ENCODE measurements around the gene GPX2.

GPX2 gene

GRCh38 chr14:64942531-64943111, at the start of gene GPX2:
Gene GPX2, minus strand, starts transcription at chr14:64942745. Its CDS starts 19 bp downstream, at chr14:64942726.
- DNase-seq (ENCODE audit: low read depth in 2 of 2) = no peak

DNA sequence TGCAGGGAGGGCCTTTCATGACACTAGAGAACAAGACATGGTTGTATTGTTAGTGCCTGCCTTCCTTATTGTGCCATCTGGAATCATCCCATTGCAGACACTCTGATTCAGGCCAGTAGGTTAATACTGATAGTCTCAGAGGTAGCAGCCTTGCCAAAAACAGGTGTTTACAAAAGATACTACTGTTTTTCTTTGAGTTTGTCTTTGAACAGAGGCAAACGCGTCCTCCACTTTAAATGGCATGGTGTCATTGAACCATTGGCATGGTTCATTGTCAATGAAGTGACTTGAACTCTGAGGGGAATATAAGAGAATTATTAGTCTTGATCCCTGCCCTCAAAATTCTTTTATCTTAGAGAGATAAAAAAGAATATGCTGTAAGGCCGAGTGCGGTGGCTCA, 48.4 kb upstream of the GPX2 start:
- DNase-seq (ENCODE audit: low read depth in 2 of 2) = no peak

- no peak for DNase-seq (ENCODE audit: low read depth in 2 of 2)
Measured at GRCh38 chr14:64990296-64990695, 47.8 kb upstream of the GPX2 start.

GRCh38 chr14:64987438-64987767, 44.9 kb upstream of the GPX2 start:
- DNase-seq (ENCODE audit: low read depth in 2 of 2) = no peak

- peak; percentile 74 to 78 for DNase-seq (ENCODE audit: low read depth in 2 of 2)
Measured at GRCh38 chr14:64986648-64987437, 44.3 kb upstream of the GPX2 start, which contains the start of gene FNTB. Gene FNTB, plus strand, starts transcription at chr14:64986895. Its CDS starts 59 bp downstream, at chr14:64986954.

- DNase-seq (ENCODE audit: low read depth in 2 of 2) = no peak
Measured at GRCh38 chr14:64983439-64984310, 41.1 kb upstream of the GPX2 start.

DNA sequence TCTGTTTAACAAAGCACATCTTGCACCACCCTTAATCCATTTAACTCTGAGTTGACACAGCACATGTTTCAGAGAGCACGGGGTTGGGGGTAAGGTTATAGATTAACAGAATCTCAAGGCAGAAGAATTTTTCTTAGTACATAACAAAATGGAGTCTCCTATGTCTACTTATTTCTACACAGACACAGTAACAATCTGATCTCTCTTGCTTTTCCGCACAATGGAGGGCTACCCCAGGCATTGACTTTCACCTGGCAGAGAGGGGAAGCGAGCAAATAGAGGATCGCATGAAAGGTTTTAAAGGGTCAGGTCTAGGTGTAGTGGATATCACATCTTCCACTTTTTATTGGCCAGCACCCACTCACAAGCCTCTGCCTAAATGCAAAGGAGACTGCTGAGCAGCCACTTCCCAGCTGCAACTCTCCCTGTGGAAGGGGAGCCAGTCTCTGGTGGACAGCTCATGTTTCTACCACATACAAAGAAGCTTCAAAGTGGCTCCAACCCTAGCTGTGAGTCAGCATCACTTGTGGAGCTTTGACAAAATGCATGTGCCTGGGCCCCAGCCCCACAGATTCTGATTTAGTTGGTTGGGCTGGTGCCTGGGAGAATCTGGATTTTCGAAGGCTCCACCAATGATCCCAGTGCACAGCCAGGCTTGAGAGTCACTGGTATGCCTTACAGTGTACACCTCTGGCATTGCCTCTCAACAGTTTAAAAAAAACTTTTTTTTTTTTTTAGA, 37.0 kb upstream of the GPX2 start:
- no peak for DNase-seq (ENCODE audit: low read depth in 2 of 2)

DNA sequence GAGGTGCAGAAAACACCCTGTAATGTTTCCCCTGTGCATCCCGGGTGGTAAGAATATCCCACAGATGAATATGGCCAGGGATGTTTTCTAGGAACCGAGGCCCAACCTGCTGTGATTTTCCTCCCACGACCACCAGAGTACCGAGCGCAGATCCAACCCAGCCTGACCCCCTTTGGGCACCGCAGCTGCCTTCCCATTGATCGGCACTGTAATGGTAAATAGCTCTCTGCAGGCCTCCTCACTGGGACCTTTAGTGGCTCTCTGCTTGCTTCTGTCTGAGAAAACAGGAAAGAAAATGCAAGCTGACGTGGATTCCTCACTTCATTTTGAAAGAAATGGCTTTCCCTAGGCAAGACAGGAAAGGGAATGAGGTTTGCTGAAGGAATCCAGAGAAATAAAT, 32.0 kb upstream of the GPX2 start:
- DNase-seq (ENCODE audit: low read depth in 2 of 2) = no peak

GRCh38 chr14:64973826-64974225, 31.3 kb upstream of the GPX2 start:
- no peak for DNase-seq (ENCODE audit: low read depth in 2 of 2)

GRCh38 chr14:64973026-64973442, 30.5 kb upstream of the GPX2 start:
- no peak for DNase-seq (ENCODE audit: low read depth in 2 of 2)

DNA sequence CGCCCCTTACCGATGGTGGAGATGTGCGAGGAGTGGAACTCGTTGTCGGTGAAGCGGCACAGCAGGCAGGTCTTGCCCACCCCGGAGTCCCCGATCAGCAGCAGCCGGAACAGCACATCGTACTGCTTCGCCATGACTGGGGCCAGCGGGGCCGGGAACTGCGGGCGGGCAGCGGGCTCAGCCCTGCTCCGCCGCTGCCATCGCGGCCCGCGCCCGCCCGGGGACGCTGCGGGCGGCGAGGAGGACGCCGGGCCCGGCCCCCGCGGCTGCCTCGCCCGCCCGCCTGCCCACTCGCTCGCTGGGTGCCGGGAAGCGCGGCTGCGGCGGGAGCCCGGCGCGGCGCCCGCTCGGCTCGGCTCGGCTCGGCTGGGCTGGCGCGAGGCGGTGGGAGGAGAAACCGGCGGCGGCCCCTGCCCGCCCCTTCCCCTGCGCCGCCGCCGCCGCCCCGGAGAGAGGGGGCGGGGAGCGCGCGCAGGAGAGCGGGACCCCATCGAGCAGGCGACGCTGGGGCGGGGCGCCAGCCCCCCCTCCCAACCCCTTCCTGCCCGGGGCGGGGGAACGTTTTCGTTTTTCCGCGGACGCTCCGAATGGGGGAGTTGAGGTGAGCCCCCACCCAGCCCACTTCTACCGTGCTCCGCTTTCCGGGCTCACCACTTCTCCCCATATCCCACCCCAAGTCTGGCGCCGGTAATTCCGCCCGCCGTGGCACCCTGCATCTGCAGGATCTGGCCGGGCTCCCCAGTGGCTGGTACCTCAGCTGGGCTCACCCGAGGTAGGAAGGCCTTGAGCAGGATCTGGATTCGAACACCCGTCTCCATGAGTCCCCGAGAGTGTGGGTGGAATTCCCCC, 29.6 kb upstream of the GPX2 start, which contains the start of gene RAB15:
RAB15 (minus strand) TSS at position 394 of the 849 bp plus-strand sequence; CDS start at position 134, 260 bp downstream.
- DNase-seq (ENCODE audit: low read depth in 2 of 2) = no peak

GRCh38 chr14:64971491-64971942, 29.0 kb upstream of the GPX2 start:
- no peak for DNase-seq (ENCODE audit: low read depth in 2 of 2)

DNA sequence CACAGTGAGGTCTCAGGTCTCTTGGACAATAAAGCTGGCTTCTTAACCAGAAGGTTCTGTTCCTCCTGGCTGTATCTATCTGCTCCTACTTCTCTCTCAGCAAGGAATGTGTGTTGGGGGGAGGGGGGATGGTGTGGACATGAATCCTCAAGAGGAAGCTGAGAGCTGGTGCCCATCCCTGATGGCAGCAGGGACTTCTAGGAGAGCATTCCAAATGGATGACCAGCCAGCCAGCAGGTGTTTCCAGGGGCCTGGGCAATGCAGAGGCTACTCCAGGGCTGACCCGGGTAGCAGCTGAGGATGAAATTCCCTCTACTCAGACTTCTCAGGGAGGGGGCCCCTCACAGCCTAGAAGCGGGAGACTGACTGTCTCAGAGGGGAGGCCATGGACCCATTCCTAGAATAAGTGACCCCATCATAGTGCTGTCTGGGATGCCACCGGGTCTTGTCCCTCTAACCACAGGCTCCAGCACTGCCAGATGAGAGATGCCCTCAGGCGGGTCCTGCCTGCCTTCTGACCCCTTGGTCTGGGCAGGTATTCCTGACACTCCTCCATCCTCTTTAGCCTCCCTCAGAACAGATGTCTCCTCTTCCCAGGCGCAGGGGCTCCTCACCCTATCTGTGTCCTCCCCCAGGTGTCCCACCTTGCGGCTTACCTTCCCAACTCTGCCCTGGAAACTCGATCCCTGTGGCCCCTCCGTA, 28.4 kb upstream of the GPX2 start:
- no peak for DNase-seq (ENCODE audit: low read depth in 2 of 2)

- DNase-seq (ENCODE audit: low read depth in 2 of 2) = no peak
Measured at GRCh38 chr14:64970041-64970440, 27.5 kb upstream of the GPX2 start.

- DNase-seq (ENCODE audit: low read depth in 2 of 2) = no peak
Measured at GRCh38 chr14:64968651-64969050, 26.1 kb upstream of the GPX2 start.

- no peak for DNase-seq (ENCODE audit: low read depth in 2 of 2)
Measured at GRCh38 chr14:64968167-64968566, 25.6 kb upstream of the GPX2 start.

DNA sequence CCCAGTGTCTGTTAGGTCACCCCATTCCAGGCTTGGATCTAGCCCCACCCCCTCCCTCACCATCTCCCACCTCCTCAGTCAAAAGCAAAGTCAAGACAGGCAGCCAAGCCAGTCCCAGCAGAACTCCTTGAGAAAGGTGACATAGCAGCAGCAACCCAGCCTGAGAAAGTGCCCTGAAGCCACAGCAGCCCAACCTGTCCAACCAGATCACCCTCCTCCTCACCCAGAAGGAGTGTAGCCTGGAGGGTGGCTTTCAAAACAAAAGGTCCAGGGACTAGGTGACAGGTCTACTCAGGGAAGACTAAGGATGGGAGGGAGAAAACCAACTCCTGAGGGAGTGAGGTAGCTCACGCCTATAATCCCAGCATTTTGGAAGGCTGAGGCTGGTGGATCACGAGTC, 24.4 kb upstream of the GPX2 start:
- no peak for DNase-seq (ENCODE audit: low read depth in 2 of 2)

GRCh38 chr14:64965356-64966000, 22.9 kb upstream of the GPX2 start:
- DNase-seq (ENCODE audit: low read depth in 2 of 2) = no peak

- no peak for DNase-seq (ENCODE audit: low read depth in 2 of 2)
Measured at GRCh38 chr14:64963611-64964010, 21.1 kb upstream of the GPX2 start.

Measured in stimulated activated CD4-positive, alpha-beta T cell treated with anti-CD3 and anti-CD28 coated beads, Interleukin-1b, Interleukin-23, amount 100 ng/mL, for 1 hour (primary cell).